ENCODE measurements around the gene TPR.
"Not testable (repeated sequence)": the region's sequence is repeated elsewhere in the genome, so short reads cannot be mapped to it uniquely, and the experiment has no call there.

TPR gene

GRCh38 chr1:186413319-186413718, 38.3 kb upstream of the TPR start:
- no peak for TF ChIP-seq CTCF (IDR thresholded peaks at IDR 0.05; ENCODE audit: insufficient read depth, low read length, missing control alignments)
- H3K4me3 ChIP-seq (ENCODE audit: low read depth, low read length), result no peak overlapping the region
- no peak for DNase-seq (ENCODE audit: low read depth, low spot score)
- ChIA-PET POLR2A (no interaction called here), CTCF (no interaction called here)

- ChIA-PET POLR2A (no interaction called here), CTCF (interaction anchor here (0.6 to 1.5 kb wide), 4 partner anchors 9 to 71 kb away, joined by 3 read pairs; partner anchors contain the start of genes ODR4 and TPR)
- no peak for TF ChIP-seq CTCF (IDR thresholded peaks at IDR 0.05; ENCODE audit: insufficient read depth, low read length, missing control alignments)
- H3K4me3 ChIP-seq (ENCODE audit: low read depth, low read length), result no peak overlapping the region
- no peak for DNase-seq (ENCODE audit: low read depth, low spot score)
Observed at GRCh38 chr1:186409091-186409490, 34.0 kb upstream of the TPR start.

- ChIA-PET POLR2A (no interaction called here), CTCF (interaction anchor here (0.7 to 3.2 kb wide), 32 partner anchors 9 to 585 kb away, joined by 3 to 16 read pairs (median 4); partner anchors contain the start of genes ODR4, PTGS2 and TPR)
- peak; percentile 17 for DNase-seq (ENCODE audit: low read depth, low spot score)
Observed at GRCh38 chr1:186404454-186405051, 29.5 kb upstream of the TPR start.

GRCh38 chr1:186403632-186404031, 28.6 kb upstream of the TPR start:
- ChIA-PET CTCF (interaction anchor here (0.7 to 3.2 kb wide), 27 partner anchors 8 to 586 kb away, joined by 3 to 16 read pairs (median 4); partner anchors contain the start of genes ODR4, PTGS2 and TPR), POLR2A (no interaction called here)
- TF ChIP-seq CTCF (IDR thresholded peaks at IDR 0.05; ENCODE audit: insufficient read depth, low read length, missing control alignments), result no peak
- H3K4me3 ChIP-seq (ENCODE audit: low read depth, low read length), result no peak overlapping the region
- DNase-seq (ENCODE audit: low read depth, low spot score), result no peak

More at GRCh38 chr1:186404454-186405051, 29.5 kb upstream of the TPR start:
- H3K4me3 ChIP-seq (ENCODE audit: low read depth, low read length), result no peak overlapping the region
- TF ChIP-seq CTCF (IDR thresholded peaks at IDR 0.05; ENCODE audit: insufficient read depth, low read length, missing control alignments), result peak; percentile 60

GRCh38 chr1:186401446-186401845, 26.4 kb upstream of the TPR start:
- POLR2A ChIA-PET; DNase-seq (ENCODE audit: low read depth, low spot score); H3K4me3 ChIP-seq (ENCODE audit: low read depth, low read length): not testable (repeated sequence)
- CTCF ChIA-PET, result interaction anchor here (1.0 to 1.6 kb wide), 2 partner anchors 26 to 585 kb away, joined by 3 to 6 read pairs; partner anchors contain the start of genes ODR4 and TPR

GRCh38 chr1:186392711-186393110, 17.7 kb upstream of the TPR start:
- DNase-seq (ENCODE audit: low read depth, low spot score); H3K4me3 ChIP-seq (ENCODE audit: low read depth, low read length); POLR2A ChIA-PET: not testable (repeated sequence)
- CTCF ChIA-PET, result interaction anchor here (1.6 to 2.6 kb wide), 2 partner anchors 11 to 13 kb away, joined by 5 to 8 read pairs; no protein-coding TSS in a partner anchor

- CTCF ChIA-PET, result interaction anchor here (2.1 to 2.6 kb wide), 2 partner anchors 12 to 17 kb away, joined by 8 read pairs; partner anchors contain the start of genes ODR4 and TPR
- POLR2A ChIA-PET, result no interaction called here
- no peak for TF ChIP-seq CTCF (IDR thresholded peaks at IDR 0.05; ENCODE audit: insufficient read depth, low read length, missing control alignments)
- DNase-seq (ENCODE audit: low read depth, low spot score), result no peak
- no peak overlapping the region for H3K4me3 ChIP-seq (ENCODE audit: low read depth, low read length)
Observed at GRCh38 chr1:186391841-186392240, 16.8 kb upstream of the TPR start.
